ENCODE data around the gene PACRG.

Gene PACRG

DNA sequence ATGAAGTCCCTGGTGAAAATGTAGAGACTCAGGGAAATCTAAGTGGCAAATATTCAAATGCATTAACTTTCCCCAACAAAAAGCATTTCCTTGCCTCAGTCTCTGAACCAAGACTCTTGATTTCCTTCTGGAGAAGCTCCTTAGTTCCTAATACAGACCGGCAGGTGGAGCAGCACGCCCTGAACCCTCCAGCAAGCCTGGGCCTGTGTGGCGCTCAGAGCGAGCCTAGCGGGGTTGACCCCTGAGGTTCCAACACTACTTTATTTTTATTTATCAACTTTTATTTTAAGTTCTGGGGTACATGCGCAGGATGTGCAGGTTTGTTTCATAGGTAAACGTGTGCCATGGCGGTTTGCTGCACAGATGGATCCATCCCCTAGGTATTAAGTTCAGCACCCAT is 50.8 kb downstream of the PACRG start:
- DNase-seq (ENCODE audit: low spot score) = no peak

DNA sequence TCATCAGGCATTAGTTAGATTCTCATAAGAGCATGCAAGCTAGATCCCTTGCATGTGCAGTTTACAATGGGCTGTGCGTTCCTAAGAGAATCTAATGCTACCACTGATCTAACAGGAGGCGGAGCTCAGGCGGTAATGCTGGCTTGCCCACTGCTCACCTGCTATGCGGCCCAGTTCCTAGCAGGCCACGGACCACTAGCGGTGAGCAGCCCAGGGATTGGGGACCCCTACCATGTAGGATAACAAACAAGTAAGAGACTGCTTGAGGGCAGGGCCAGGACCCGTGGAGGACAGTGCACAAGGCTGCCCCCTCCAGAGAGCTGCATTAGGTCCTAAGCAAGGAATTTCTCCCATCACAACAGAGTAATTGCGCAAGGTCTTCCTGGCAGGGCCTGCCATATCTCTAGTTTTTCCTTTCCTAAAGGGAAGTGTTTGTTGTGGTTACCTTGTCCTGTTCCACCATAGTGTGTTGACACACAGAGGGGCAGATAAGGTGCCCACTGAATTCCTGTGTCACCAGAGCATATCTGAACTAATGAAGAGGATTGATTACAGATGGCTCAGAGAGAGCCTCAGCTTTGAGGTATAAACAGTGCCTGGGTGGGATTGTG is 58.0 kb downstream of the PACRG start:
- DNase-seq (ENCODE audit: low spot score) = no peak

DNA sequence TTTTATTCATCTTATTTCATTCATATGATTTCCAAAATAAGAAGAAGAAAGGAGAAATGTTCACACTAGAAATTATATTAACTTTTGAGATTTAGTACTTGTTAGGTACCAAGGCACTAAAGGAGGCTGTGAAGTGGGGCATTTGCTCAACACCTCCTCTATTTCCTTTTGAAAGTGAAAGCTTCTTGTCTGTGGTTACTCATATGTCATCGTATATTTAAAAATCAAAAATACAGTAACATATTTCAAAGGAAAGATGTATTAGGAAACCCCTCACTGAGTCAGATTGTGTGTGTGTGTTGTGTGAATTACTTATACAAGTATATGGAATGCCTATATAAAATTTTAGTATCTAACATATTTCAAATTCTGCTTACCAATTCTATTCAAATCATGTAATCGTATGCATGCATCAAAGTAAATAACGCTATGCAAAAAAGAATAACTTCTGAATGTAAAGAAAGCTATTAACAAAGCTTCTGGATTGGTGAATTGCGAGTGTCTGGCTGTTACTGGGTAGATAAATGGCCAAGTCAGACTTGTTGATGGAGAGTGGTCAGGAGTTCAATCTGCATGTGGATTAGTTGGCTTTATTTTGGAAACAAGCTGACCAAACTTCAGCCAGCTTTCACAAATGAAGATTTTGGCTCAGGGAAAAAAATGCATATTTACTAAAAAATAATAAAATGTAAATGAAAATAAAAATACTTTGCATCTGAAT is 70.9 kb downstream of the PACRG start:
- no peak for DNase-seq (ENCODE audit: low spot score)

DNA sequence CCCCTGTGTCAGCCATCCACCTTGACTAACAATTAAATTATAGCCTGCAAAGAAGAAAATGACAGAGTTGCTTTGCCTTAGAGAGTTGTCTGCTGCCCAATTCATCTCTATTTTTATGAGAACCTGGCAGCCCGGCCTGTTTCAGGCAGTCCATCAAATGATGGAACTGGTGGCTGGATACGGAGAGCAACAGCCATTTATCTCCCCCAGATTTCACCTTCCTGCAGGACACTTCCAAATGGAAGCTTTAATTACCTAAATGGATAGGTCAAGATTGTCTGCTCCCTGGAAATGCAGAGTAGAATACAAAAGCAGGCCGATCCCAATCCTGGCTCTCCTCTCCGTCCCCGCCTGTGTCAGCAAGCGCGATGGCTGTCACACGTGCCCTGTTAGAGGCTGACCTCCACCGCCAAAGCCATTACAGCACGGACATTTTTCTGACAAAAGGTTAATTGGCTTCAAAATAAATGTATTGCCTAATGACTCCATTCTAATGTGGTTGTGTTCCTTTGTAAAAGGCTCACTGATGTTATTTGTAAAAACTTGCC is 86.7 kb downstream of the PACRG start:
- no peak for DNase-seq (ENCODE audit: low spot score)

DNA sequence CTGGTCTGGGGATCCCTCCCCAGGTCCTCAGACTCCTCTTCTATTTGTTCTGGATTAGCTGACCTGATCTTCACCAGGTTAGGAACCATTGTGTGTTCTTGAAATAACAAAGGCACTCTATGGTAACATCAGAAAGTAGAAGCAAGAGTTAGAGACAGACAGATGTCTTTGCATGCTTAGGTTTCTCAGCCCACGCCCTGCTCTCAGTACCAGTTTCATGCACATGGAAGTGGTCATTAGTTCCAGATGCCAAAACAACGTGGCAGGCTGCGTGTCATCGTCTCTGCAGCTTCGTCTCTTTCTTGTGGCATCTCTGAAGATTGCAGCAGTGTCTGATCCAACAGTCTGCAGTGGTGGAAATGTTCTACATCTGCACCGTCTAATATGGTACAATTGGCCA is 89.4 kb downstream of the PACRG start:
- DNase-seq (ENCODE audit: low spot score) = no peak

DNA sequence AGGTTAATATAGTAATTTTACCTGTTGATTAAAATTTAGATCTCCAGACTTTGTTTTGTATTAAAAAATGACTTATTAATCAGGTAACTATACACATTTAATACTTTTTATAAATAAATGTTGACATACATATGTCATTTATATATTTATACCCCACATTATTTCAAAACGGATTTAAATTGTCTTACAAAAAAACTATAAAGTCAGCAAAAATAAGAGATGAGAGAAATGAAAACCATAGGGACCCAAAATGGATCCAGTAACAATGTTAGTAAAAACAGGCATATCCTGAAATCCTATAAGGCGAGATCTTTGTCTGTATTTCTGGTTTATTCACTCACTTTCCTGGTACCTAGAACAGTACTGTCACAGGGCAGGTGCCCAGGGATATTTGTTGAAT is 91.5 kb downstream of the PACRG start:
- DNase-seq (ENCODE audit: low spot score) = no peak

DNA sequence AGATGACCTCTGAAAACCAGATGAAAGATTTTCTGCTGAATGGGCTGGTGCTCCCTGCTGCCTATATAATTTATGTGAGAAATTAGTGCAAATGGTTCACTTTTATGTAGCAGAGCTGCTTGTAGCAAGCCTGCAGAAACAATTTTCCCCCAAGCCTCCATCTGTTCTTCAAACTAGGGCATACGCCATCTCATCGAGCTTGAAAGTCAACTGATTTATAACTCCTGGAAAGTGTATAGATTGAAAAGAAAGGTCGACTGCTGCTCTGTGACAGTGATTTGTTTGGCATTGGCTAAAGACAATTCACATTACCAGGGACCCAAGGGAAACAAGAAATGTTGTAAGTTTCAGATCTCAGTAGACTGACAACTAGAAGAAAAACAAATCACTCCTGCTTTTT is 93.3 kb downstream of the PACRG start:
- DNase-seq (ENCODE audit: low spot score) = no peak

DNA sequence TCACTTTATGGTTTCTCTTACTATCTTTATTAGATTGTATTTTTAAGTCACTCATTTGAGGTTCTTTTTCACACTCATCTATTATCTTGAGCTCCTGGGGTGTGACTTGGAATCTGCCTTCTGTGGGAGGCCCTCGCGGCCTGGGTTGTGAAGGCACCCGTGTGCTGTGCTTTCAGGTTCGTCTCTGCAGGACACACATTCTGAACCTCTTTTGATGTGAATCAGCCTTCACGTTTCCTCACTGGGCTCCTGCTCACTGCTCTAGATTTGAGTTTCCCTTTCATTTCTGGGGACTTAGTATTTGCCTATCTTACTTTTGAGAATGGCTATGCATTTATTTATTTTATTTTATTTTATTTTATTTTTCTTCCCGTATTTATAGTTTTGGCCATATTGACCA is 97.8 kb downstream of the PACRG start:
- no peak for DNase-seq (ENCODE audit: low spot score)

DNA sequence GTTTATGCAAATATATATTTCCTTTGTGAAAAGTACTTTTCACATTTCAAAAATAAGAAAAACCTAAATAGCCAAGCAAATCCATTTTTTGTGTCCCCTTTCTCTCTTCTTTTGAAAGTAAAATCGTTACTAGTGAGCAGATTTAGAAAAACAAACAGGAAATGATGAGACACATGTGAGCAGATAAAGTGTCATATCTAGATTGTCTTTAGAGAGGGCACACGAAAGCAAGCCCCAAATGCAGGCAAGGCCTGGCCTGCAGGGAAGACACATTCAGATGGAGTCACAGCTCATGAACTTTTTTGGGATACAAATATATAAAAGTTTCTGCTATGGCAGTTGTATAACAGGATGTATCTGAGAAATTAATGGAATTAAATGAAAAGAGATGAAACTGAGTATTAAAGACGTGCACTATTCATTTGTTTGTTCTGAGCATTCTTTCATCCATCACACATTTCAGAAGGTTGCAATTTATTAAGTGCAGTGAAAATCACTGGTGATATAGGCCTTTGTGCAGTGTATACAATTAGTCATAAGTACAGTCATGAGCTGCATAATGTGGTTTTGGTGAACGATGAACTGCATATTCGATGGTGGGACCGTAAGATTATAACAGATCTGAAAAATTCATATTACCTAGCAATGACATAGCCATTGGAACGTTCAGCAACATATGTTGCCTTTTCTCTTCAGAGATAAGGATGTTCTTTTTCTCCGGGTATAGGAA is 101.4 kb downstream of the PACRG start:
- DNase-seq (ENCODE audit: low spot score) = no peak

DNA sequence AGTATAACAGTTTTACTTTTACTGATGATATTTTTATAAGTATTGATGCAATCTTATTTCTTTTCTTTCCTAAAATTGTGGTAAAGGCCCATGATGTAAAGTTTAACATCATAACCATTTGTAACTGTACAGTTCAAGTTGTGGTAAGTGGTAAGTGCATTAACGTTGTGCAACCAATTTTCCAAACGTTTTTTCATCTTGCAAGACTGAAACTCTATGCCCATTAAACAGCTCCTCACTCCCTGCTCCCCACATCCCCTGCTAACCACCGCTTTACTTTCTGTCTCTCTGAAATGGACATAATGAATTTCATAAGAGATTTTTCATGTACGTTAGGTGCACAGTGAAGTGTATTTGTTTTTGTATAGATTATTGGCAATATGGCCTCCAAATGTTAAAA is 106.0 kb downstream of the PACRG start:
- no peak for DNase-seq (ENCODE audit: low spot score)

DNA sequence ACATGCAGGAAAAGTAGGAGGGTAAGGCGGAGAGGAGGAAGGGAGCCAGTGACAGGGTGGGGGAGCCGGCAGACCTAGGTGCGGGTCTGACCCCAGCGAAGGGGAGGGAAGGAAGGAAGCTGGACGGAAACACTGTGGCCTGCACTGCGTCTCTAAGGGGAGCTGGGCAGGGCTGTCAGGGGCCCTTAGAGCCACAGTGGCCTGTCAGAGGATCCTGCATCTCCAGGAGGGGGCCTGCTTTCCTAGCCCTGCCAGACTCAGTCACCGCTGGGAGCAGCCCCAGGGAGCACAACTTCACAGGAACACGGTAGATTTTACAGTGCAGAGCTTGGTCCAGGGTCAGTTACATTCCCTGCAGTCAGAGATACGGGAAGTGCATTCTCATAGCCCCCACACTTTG is 118.2 kb downstream of the PACRG start:
- no peak for DNase-seq (ENCODE audit: low spot score)

DNA sequence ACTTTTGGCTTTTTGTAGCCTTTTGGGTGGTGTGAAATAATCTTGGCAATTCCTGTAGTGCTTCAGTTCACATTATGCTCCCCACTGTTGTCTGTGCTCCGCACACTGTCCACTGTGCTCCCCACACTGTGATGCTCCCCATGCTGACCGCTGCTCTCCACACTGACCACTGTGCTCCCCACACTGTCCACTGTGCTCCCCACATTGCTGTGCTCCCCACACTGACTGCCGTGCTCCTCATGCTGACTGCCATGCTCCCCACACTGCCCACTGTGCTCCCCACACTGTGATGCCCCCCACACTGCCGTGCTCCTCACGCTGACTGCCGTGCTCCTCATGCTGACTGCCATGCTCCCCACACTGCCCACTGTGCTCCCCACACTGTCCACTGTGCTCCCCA is 118.9 kb downstream of the PACRG start:
- DNase-seq (ENCODE audit: low spot score) = no peak

DNA sequence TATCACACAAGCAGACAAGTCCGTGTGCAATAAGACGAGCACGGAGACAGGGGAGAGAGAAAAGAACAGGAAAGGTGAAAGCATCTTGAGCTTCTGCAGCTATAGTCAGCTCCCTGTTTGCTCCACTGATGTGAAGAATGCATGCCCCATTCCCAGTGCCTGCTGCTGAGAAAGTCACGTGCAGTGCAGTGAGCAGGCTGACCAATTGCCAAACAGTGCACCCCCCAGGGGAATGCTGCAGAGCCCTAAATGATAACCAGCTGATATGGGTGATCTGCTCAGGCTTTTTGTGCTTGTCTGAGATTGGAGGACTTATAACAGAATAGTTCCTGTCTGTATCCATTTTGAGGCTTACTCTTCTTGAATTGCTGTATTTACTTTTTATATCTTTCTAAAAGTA is 121.5 kb downstream of the PACRG start:
- DNase-seq (ENCODE audit: low spot score) = no peak

DNA sequence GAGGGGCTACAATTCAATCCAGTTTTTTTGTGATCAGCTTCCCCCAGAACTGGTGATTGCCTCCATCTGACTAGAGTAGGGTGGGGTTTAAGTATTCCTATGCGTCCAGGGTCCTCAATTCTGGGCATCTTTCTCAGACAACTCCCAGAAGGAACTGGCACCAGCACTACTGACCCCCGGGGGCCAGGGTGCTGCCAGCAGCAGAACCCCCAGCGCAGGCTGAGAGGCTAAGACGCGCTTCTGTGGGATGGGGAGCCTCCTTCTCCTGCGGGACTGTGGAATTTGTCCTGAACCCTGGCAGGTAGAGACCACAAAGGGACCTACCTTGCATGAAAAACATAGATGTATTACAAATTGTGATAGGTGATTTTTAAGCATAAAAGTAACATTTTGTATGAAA is 124.4 kb downstream of the PACRG start:
- no peak for DNase-seq (ENCODE audit: low spot score)

DNA sequence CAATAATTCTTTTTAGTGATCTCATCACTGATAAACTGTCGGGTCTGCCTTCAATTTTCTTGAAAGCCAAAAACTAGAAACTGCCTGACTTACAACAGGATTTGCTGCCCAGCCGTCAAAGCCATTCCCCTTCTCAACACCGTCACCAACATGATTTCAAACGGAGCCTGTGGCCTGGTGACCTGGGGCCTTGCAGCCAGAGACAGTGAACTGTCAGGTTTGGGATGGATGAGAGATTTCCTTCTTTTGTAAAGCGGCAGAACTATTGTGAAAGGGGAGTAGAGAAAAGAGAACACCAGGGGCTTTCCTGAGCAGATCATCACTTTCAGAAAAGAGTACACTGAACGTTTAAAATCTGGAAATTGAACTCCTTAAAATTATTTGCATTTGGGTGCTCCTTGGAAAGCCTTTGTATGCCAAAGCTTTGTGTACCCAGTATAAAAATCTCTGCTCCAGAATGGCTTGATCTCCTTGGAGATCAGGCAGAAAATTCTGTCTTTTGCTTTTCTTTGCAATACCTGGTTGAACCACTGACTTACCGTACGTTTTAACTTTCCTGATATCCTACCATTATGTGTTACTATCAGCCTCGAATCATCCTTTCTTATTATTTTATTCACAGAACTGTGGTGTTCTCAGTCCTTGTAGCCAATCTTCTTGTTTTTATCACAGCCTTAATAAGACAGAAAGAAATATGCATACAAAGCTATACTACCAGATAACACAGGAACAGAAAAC is 125.2 kb downstream of the PACRG start:
- DNase-seq (ENCODE audit: low spot score) = no peak

DNA sequence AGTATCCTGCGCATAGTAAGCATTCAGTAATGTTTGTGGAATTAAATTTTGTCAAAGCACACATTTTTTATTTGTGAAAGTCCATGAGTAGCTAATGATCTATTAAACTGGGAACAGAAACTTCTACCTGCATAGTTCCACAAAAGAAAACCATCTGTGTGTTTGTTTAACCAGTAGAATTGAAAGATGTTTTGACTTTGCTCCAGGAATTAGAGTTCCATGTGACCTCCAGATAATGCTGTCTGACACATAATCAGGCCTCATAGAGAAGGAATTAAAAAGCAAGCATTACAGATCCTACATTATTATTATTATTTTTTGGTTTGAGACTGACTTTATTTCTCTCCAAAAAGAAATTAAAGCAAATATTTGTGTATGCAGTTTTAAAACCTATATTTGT is 126.5 kb downstream of the PACRG start:
- DNase-seq (ENCODE audit: low spot score) = no peak

DNA sequence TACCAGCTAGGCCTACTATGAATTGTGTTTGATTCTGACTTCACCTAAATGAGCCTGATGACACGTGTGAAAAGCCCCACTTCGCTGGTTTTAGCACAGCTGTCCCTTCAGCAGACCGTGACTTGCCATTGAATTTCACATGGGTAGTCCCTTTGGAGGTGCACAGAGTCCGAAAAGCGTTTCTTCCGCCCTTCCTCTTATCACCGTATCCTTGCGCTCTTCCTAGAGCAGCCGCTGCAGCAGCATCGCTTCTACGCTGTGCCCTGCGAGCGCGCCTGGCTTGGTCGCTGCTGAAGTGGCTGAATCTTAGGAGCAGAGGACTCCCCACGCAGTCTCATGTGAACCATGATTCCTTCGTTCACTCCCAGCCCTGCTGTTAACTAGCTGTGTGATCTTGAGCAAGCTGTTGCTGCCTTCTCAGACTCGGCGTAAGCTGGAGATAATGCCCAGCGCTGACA is 127.0 kb downstream of the PACRG start:
- DNase-seq (ENCODE audit: low spot score) = no peak

DNA sequence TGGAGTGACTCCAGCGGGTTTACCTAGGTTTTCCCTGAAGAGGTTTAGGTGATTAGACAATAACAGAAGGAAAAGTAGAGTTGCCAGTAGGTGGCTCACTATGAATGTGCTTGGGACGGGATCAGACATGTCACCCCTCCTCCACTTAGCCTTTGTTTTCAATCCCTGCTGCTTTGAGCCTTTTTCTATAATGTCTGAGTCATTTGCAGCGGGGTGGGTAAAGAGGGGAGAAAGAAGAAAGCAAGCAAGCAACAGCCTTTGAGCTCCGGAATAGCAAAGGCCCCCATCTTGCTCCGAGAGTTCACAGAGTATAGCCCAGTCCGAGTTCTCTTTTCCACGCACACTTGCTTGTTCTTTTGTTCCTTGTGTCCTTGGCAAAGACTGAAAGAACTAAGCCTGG is 129.1 kb downstream of the PACRG start:
- peak; percentile 74 for DNase-seq (ENCODE audit: low spot score)

DNA sequence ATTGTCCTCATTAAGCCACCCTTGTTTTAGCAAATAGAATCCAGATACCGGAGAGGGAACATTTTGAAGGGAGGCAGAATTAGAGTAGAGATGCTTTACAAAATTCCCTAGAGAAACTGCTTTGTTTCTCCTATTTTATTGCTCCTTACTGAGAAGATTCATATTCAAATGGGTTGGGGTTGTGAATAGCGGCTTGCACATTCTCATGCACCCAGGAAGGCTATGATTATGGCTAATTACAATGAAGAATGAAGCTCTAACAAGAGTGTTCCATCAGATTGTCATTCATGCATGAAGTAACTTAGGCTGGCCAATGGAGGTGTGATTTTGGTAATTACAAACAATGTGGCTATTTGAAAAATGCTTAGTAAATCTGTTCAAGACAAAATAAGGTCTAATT is 129.6 kb downstream of the PACRG start:
- no peak for DNase-seq (ENCODE audit: low spot score)

DNA sequence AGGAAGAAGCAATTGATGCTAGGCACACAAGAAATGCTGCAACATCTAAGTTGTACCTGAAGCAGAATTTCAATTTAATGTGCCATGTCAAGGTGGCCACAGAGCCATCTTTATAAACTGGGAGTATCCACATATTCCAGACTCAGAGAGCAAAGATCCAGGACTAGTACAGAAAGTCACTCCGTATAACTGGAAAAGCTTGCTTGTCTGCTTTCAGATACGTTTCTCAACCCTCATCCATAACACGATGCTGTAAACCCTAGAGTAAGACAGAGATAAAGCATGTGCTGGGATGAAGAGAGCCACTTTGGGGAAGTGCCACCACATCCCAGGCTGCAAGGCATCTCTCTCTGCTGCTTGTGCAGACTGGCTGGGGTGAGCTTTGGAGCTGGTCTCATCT is 134.7 kb downstream of the PACRG start:
- no peak for DNase-seq (ENCODE audit: low spot score)

DNA sequence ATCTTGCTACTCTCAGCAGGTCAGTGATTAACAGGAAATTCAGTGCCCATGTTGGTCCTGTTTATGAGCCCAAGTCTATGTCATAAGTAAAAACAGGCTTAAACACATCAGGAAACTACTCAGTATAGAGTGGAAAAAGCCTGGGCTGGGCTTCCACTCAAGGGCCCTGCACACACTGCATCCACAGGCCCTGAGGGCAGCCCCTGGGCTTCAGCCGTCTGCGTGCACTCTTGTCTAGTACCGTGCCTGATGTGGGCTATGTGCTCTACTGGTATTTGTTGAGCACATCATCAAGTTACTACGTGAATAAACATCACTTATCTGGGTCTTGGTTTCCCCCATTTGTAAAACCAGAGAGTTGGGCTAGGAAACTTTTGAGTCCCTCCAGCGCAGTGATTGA is 135.2 kb downstream of the PACRG start:
- no peak for DNase-seq (ENCODE audit: low spot score)

DNA sequence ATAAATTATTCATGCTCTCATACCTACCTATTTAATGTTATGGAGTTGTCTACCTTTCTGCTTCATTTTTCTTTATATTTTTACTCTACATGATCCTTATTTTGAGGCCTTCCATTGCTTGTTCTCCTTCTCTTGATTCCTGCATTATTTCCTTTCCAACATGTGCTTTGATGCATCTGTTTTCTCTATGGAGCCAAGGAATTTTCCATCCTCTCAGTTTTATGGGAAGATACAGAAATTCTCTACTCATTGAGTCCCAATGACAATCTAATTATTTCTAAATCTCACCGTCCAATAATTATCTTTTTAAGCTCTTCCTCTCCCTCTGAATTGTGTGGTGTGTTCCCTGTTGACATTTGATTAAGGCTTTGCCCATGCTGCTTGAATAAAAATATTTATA is 136.0 kb downstream of the PACRG start:
- no peak for DNase-seq (ENCODE audit: low spot score)
